Natural killer cell treated with Interleukin-12 subunit alpha and Interleukin-12 subunit beta and Interleukin-15 and Interleukin-18, amount 100 ng/mL, for 72 hours (primary cell): ENCODE data around the gene SLC43A1. TPM values are rescaled to one million over a fixed set of nuclear protein-coding genes. Genes with fewer than 3 reads are reported as not detected.
A peak's percentile ranks its signal among the peaks of the same experiment; 100 is the strongest.
"Not testable (repeated sequence)": the region's sequence is repeated elsewhere in the genome, so short reads cannot be mapped to it uniquely, and the experiment has no call there.

ENCODE experiments used
- ATAC-seq, 2 donors: fragments of 150-1000 bp; cut with Tn5 transposase in 1 of 2; sonication (Bioruptor Pico), chemical (Tn5 transposase) in 1 of 2; 2 replicates each; pipeline ENCODE4 v1.10.0; 2021
- DNase-seq: peaks from one replicate; pipeline ENCODE4 v3.0.0; 2022; ENCODE audit warnings: low spot score
- H3K27ac Mint-ChIP-seq, 2 donors: 1 replicate in 1 of 2; 2 replicates in 1 of 2; pipeline ENCODE4 v1.8.0; 2022; ENCODE audit warnings: mixed read lengths in 2 of 2, mild to moderate bottlenecking in 1 of 2, moderate library complexity in 1 of 2
- H3K27me3 Mint-ChIP-seq, 2 donors: 1 replicate in 1 of 2; 2 replicates in 1 of 2; pipeline ENCODE4 v1.8.0; 2022; ENCODE audit warnings: mixed read lengths in 2 of 2
- H3K36me3 Mint-ChIP-seq: one replicate; pipeline ENCODE4 v1.8.0; 2022; ENCODE audit warnings: mixed read lengths
- H3K4me1 Mint-ChIP-seq, 2 donors: 1 replicate in 1 of 2; 2 replicates in 1 of 2; pipeline ENCODE4 v1.8.0; 2022; ENCODE audit warnings: low read depth in 2 of 2, mixed read lengths in 2 of 2, mild to moderate bottlenecking in 1 of 2
- H3K4me3 Mint-ChIP-seq: one replicate; pipeline ENCODE4 v1.8.0; 2022; ENCODE audit warnings: mixed read lengths
- H3K9me3 Mint-ChIP-seq: 2 replicates; pipeline ENCODE4 v1.8.0; 2022; ENCODE audit warnings: mixed read lengths
- total RNA-seq, 2 donors: library from RNA; stranded (reverse); gene quantifications; one replicate each; pipeline ENCODE4 v1.2.3, GENCODE V29; 2022

Gene SLC43A1
- total RNA-seq, 2 donors from 2014 or later, result 4.2 to 16.5 TPM

- peak overlapping the region in 1 of 2 donors; percentile 36 for H3K27ac Mint-ChIP-seq
- DNase-seq, result no peak
- no peaks in the 10 kb centered on the region for H3K36me3 Mint-ChIP-seq
- peaks cover 4 to 7% of the 10 kb centered on the region in 2 donors for H3K4me1 Mint-ChIP-seq
- no peaks in the 10 kb centered on the region for H3K9me3 Mint-ChIP-seq
- H3K27me3 Mint-ChIP-seq, result no peaks in the 10 kb centered on the region
- ATAC-seq, result no peak
- no peak overlapping the region for H3K4me3 Mint-ChIP-seq
Measured at GRCh38 chr11:57542582-57542981, 27.1 kb upstream of the SLC43A1 start.

GRCh38 chr11:57541169-57541568 is 25.7 kb upstream of the SLC43A1 start:
- Mint-ChIP-seq H3K4me3 (no peak overlapping the region), H3K9me3 (no peaks in the 10 kb centered on the region), H3K27me3 (no peaks in the 10 kb centered on the region), H3K36me3 (no peaks in the 10 kb centered on the region), H3K4me1 (no peaks in the 10 kb centered on the region), H3K27ac (no peak overlapping the region)
- ATAC-seq (no peak), DNase-seq (no peak)

GRCh38 chr11:57539342-57539741 is 23.8 kb upstream of the SLC43A1 start:
- no peaks in the 10 kb centered on the region for H3K36me3 Mint-ChIP-seq
- DNase-seq (no peak), ATAC-seq (no peak)
- H3K9me3 Mint-ChIP-seq, result no peaks in the 10 kb centered on the region
- H3K4me1 Mint-ChIP-seq, result no peaks in the 10 kb centered on the region
- H3K27ac Mint-ChIP-seq, result no peak overlapping the region
- no peak overlapping the region for H3K4me3 Mint-ChIP-seq
- no peaks in the 10 kb centered on the region for H3K27me3 Mint-ChIP-seq

GRCh38 chr11:57536947-57537619 is 21.6 kb upstream of the SLC43A1 start, which contains the start of gene SMTNL1:
Gene SMTNL1 (plus strand): TSS chr11:57537595. CDS start chr11:57542643, 5,048 bp downstream.
- Mint-ChIP-seq H3K27me3 (no peaks in the 10 kb centered on the region), H3K27ac (peak within 1 kb of the TSS in 1 of 2 donors; percentile 67), H3K36me3 (no peaks in the 10 kb centered on the region), H3K9me3 (no peaks in the 10 kb centered on the region), H3K4me3 (no peak within 1 kb of the TSS), H3K4me1 (peaks cover under 1 to 4% of the 10 kb centered on the region in 2 donors)
- ATAC-seq (peak in 1 of 2 donors; percentile 6), DNase-seq (no peak)

GRCh38 chr11:57534449-57534848 is 18.9 kb upstream of the SLC43A1 start:
- DNase-seq, H3K36me3 Mint-ChIP-seq, ATAC-seq, H3K27ac Mint-ChIP-seq, H3K27me3 Mint-ChIP-seq, H3K4me3 Mint-ChIP-seq, H3K9me3 Mint-ChIP-seq: not testable (repeated sequence)
- H3K4me1 Mint-ChIP-seq, result peaks cover 17 to 23% of the 10 kb centered on the region in 2 donors

GRCh38 chr11:57530596-57531507 is 15.3 kb upstream of the SLC43A1 start, which contains the start of gene TIMM10:
Gene TIMM10 (minus strand): TSS chr11:57530754. CDS start chr11:57530189, 565 bp downstream.
- H3K27ac Mint-ChIP-seq, result peak within 1 kb of the TSS; percentile 88 to 99
- H3K4me1 Mint-ChIP-seq, result peaks cover 22 to 29% of the 10 kb centered on the region in 2 donors
- no peaks in the 10 kb centered on the region for H3K9me3 Mint-ChIP-seq
- peak within 1 kb of the TSS; percentile 98 for H3K4me3 Mint-ChIP-seq
- DNase-seq, result peak; percentile 96
- peaks cover 12% of the 10 kb centered on the region for H3K36me3 Mint-ChIP-seq
- no peaks in the 10 kb centered on the region for H3K27me3 Mint-ChIP-seq
- peak; percentile 98 for ATAC-seq

GRCh38 chr11:57530215-57530595 is 14.7 kb upstream of the SLC43A1 start:
- peak in 1 of 2 donors; percentile 31 for ATAC-seq
- Mint-ChIP-seq H3K27ac (peak overlapping the region; percentile 88 to 99), H3K4me1 (peaks cover 22 to 29% of the 10 kb centered on the region in 2 donors)

GRCh38 chr11:57529012-57529411 is 13.5 kb upstream of the SLC43A1 start:
- Mint-ChIP-seq H3K27me3 (no peaks in the 10 kb centered on the region), H3K27ac (peak overlapping the region in 1 of 2 donors; percentile 88), H3K4me3 (peak overlapping the region; percentile 98), H3K36me3 (peaks cover 12% of the 10 kb centered on the region), H3K9me3 (no peaks in the 10 kb centered on the region), H3K4me1 (peaks cover 22 to 29% of the 10 kb centered on the region in 2 donors)
- DNase-seq, result no peak
- ATAC-seq, result no peak

More at GRCh38 chr11:57530215-57530595, 14.7 kb upstream of the SLC43A1 start:
- DNase-seq, result no peak
- no peaks in the 10 kb centered on the region for H3K27me3 Mint-ChIP-seq
- no peaks in the 10 kb centered on the region for H3K9me3 Mint-ChIP-seq
- peaks cover 12% of the 10 kb centered on the region for H3K36me3 Mint-ChIP-seq
- peak overlapping the region; percentile 98 for H3K4me3 Mint-ChIP-seq

GRCh38 chr11:57527056-57527631 is 11.6 kb upstream of the SLC43A1 start:
- Mint-ChIP-seq H3K9me3 (no peaks in the 10 kb centered on the region), H3K4me1 (peaks cover 18 to 29% of the 10 kb centered on the region in 2 donors), H3K4me3 (no peak overlapping the region), H3K27ac (peak overlapping the region in 1 of 2 donors; percentile 1), H3K36me3 (peaks cover 12% of the 10 kb centered on the region), H3K27me3 (no peaks in the 10 kb centered on the region)
- DNase-seq (no peak), ATAC-seq (no peak)

GRCh38 chr11:57523419-57523818 is 7.9 kb upstream of the SLC43A1 start:
- no peak overlapping the region for H3K27ac Mint-ChIP-seq
- no peaks in the 10 kb centered on the region for H3K9me3 Mint-ChIP-seq
- ATAC-seq, result no peak

GRCh38 chr11:57521116-57521515 is 5.6 kb upstream of the SLC43A1 start:
- H3K27ac Mint-ChIP-seq, result no peak overlapping the region
- no peaks in the 10 kb centered on the region for H3K9me3 Mint-ChIP-seq

More at GRCh38 chr11:57523419-57523818, 7.9 kb upstream of the SLC43A1 start:
- DNase-seq, result no peak
- H3K4me3 Mint-ChIP-seq, result no peak overlapping the region
- peaks cover 12% of the 10 kb centered on the region for H3K36me3 Mint-ChIP-seq
- peaks cover 0 to 6% of the 10 kb centered on the region in 2 donors for H3K27me3 Mint-ChIP-seq
- H3K4me1 Mint-ChIP-seq, result peaks cover 0 to 6% of the 10 kb centered on the region in 2 donors

GRCh38 chr11:57516061-57516443 is 550 bp upstream of the SLC43A1 start:
- peak overlapping the region; percentile 87 for H3K4me3 Mint-ChIP-seq
- peaks cover 13 to 17% of the 10 kb centered on the region in 2 donors for H3K4me1 Mint-ChIP-seq
- H3K27me3 Mint-ChIP-seq, result peaks cover 0 to 6% of the 10 kb centered on the region in 2 donors
- DNase-seq (no peak), ATAC-seq (no peak)
- H3K9me3 Mint-ChIP-seq, result no peaks in the 10 kb centered on the region
- no peaks in the 10 kb centered on the region for H3K36me3 Mint-ChIP-seq
- H3K27ac Mint-ChIP-seq, result peak overlapping the region in 1 of 2 donors; percentile 54

More at GRCh38 chr11:57521116-57521515, 5.6 kb upstream of the SLC43A1 start:
- Mint-ChIP-seq H3K36me3 (no peaks in the 10 kb centered on the region), H3K4me3 (no peak overlapping the region), H3K4me1 (peaks cover 1% of the 10 kb centered on the region in 2 donors), H3K27me3 (peaks cover 0 to 6% of the 10 kb centered on the region in 2 donors)
- ATAC-seq (no peak), DNase-seq (no peak)

GRCh38 chr11:57514538-57515331 is 767 bp downstream of the SLC43A1 start:
- Mint-ChIP-seq H3K9me3 (no peaks in the 10 kb centered on the region), H3K4me3 (peak overlapping the region; percentile 87), H3K4me1 (peaks cover 13 to 17% of the 10 kb centered on the region in 2 donors), H3K36me3 (no peaks in the 10 kb centered on the region), H3K27me3 (peaks cover 0 to 6% of the 10 kb centered on the region in 2 donors), H3K27ac (peak overlapping the region; percentile 9 to 75)
- ATAC-seq, result peak; percentile 74 to 78
- DNase-seq, result peak; percentile 69
